ENCODE measurements around the gene ACOT13.
"Not testable (repeated sequence)": the region's sequence is repeated elsewhere in the genome, so short reads cannot be mapped to it uniquely, and the experiment has no call there.

Gene ACOT13

DNA sequence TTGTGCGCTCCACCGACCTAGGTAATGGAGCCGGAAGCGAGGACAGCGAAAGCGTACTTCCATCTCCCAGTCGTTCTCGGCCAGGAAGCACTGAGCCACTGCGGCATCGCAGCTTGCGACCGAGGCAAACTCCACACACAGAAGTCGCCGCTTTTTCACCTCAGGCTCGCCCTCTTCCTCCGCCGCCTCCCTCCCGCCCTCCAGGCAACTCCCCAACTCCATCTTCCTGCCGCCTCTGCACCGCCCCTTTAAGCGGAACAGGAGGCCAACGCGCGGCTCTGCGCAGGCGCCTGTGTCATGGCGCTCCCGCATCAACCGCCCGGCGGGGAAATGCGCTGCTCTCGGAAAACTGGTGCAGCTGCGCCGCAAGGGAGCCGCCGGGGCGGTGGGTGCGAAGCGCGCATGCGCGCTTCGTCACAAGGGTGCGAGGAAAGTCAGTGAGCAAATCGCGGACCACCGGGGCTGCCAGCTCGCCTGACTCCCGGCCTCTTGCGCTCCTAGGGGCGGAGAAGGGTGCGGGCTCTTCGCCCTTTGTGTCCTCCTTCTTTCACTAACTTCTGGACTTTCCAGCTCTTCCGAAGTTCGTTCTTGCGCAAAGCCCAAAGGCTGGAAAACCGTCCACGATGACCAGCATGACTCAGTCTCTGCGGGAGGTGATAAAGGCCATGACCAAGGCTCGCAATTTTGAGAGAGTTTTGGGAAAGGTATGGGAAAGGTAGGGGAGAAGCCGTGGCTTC lies at the start of gene ACOT13, which contains the start of gene TDP2:
TSS of gene ACOT13 (plus strand) at position 437 of the 737 bp plus-strand sequence. CDS start at position 624, 187 bp downstream.
TSS of gene TDP2 (minus strand) at position 259 of the 737 bp plus-strand sequence. CDS start at position 222, 37 bp downstream.
- DNase-seq: peak; percentile 95

DNA sequence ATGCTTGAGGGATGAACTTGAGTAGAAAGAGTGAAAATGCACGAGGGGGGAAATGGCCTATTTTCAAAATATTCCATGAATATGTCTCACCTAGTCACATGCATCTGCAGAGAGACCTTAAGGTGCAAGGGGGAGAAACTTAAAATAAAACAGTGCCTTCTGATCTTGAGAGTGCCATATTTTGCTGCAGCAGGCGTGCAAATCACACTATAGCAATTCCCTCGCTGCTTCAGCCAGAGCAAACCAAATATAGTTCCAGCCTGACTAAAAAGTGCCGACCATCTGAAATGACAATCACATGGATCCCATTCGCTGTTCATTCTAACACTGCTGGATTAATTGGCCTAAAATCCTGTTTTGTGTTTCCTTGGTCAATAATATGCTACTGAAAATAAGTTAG lies 47.2 kb upstream of the ACOT13 start:
- DNase-seq: no peak

DNA sequence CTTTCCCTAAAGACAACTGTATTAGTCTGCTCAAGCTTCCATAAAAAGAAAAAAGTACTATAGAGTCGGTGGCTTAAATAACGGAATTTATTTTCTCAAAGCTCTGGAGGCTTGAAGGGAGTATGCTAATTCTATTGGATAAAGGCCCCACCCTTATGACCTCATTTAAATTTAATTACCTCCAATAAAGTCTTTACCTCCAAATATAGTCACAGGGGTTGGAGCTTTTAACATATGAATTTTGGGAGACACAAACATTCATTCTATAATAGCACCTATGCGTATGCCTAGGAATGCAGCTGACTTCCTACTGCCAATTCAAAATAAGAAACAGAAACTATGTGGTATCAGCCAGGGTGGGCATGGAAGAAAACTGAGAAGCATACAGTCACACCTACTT lies 46.2 kb upstream of the ACOT13 start:
- no peak for DNase-seq

GRCh38 chr6:24621626-24622289 lies 45.1 kb upstream of the ACOT13 start:
- no peak for DNase-seq

DNA sequence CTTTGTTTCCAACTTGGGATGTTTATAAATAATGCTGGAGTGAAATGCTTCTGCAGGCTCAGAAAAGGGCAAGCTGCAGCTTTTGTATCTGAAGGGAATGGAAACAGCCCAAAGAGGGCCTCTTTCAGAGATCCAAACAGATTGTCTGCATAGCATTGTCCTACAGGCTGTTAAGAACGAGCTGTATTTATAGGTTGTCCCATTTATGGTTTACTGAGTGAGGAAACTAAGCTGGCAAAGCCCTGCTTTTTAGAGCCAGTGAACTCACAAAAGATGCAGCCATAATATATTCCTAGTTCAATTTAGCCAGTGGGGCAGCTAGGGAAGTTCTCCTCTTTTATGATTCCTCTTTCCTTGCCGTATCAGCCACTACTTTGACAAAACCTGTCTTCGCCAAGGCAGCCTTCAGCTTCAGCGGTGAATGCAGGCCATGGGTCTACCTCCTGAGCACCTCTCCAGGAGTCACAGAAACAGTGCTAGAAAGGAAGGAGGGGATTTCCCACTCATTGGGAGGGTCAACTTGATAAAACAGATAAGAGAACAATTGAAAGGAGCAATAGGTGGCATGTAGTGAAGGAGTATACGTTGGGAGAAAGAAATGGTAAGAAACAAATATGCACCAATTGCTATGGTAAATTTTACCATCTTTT lies 35.9 kb upstream of the ACOT13 start:
- peak; percentile 46 for DNase-seq

GRCh38 chr6:24631671-24632070 lies 35.2 kb upstream of the ACOT13 start:
- peak; percentile 50 for DNase-seq

DNA sequence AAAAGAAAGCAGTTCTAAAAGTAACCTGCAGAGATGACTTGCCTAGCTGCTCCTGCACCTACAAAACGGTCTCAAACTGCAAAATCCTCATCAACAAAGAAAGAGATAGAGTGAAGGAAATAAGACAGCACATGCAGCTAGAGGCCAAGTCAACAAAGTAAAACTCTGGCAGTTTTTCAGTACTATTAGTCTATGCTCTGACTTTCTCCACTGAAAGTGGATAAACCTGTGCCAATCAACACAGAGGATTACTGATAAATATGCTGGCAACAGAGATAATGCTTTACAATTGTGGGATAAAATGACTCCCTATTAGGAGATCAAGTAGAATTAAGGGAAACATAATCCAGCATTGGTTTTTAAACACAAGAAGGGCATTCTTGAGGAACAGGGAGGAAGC lies 34.3 kb upstream of the ACOT13 start:
- no peak for DNase-seq

GRCh38 chr6:24636681-24637080 lies 30.2 kb upstream of the ACOT13 start:
- no peak for DNase-seq

DNA sequence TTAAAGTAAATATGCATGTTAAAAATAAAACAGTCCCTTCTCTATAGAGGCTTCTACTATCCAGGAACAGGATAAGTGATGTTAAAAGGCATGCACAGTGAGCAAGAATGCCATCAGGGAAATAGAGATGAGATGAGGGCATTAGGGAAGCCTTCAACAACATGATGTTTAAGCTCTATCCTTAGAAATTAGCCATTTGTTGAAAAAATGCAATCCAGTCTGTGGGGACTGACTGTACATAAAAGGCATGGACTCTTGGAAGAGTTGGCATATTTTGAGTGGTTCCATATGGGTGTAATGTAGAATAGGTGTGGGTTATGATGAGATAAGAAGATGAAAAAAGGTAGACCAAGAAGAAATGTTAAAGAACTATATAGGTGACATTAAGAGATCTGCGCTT lies 26.7 kb upstream of the ACOT13 start:
- DNase-seq: no peak

- DNase-seq: not testable (repeated sequence)
Observed at GRCh38 chr6:24640631-24641030, 26.2 kb upstream of the ACOT13 start.

DNA sequence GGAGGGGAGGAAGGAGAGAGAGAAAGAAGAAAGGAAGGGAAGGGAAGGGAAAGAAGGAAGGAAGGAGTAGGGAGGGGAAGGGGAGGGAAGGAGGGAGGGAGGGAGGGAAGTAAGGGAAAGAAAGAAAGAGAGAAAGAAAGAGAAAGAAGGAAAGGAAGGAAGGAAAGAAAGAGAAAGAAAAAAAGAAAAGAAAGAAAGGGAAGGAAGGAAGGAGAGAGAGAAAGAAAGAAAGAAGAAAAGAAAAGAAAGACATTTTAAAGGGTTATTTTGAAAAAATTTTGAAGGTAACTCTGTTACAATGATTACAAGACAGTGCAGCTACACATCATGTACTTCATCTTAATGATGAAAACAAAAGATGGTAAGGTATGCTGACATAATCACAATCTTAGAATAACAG lies 24.8 kb upstream of the ACOT13 start:
- no peak for DNase-seq

DNA sequence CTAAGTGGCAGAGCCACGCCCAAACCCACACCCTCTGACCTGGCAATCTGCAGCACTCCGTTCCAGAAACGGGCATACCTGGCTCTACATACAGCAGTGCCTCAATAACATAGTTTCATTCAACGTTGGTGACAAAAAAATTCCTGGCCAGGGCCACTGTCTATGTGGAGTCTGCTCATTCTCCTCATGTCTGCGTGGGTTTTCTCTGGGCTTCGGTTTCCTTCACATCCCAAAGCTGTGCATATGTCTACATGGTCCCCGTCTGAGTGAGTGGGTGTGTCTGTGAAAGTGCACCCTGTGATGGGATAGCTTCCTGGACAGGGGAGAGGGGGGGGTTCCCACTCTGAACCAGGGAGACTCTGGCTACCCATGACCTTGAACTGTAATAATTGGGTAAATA lies 23.0 kb upstream of the ACOT13 start:
- DNase-seq: no peak

GRCh38 chr6:24644377-24644776 lies 22.5 kb upstream of the ACOT13 start:
- DNase-seq: no peak

- no peak for DNase-seq
Observed at GRCh38 chr6:24646771-24647170, 20.1 kb upstream of the ACOT13 start.

- DNase-seq: no peak
Observed at GRCh38 chr6:24648276-24648675, 18.6 kb upstream of the ACOT13 start.

GRCh38 chr6:24649691-24650090 lies 17.2 kb upstream of the ACOT13 start:
- DNase-seq: no peak

DNA sequence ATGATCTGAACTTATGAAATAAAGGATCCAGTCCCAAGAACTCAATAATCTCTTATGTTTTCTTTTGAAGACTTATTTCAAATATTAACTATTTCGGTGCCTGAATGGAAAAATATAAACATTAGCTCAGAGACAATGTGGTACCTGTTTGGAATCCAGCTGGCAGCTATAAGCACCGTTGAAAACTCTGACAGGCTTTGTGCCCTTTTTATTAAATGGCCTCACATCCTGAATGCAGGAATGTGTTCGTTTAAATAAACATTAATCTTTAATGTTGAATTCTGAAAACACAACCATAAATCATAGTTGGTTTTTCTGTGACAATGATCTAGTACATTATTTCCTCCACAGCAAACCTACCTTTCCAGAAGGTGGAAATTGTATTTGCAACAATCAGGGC lies 16.5 kb upstream of the ACOT13 start:
- DNase-seq: no peak

DNA sequence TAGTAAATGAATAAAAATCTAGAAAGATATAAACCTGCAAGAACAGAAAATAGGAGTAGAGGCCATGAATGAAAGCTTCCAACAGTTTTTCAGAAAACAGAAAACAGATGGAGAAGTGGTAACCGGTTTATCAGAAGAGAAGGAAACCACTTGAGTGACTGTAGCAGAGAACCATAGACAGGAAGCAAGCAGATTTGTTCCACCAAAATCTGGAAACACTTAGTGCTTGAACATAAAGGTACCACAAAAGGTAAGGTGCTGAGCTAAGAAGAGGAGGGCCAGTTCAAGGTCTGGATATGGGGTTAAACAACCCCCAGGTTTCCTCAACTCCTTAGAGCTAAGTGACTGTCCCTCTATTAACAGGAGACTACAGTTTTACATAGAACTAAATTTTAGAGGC lies 11.7 kb upstream of the ACOT13 start:
- no peak for DNase-seq

DNA sequence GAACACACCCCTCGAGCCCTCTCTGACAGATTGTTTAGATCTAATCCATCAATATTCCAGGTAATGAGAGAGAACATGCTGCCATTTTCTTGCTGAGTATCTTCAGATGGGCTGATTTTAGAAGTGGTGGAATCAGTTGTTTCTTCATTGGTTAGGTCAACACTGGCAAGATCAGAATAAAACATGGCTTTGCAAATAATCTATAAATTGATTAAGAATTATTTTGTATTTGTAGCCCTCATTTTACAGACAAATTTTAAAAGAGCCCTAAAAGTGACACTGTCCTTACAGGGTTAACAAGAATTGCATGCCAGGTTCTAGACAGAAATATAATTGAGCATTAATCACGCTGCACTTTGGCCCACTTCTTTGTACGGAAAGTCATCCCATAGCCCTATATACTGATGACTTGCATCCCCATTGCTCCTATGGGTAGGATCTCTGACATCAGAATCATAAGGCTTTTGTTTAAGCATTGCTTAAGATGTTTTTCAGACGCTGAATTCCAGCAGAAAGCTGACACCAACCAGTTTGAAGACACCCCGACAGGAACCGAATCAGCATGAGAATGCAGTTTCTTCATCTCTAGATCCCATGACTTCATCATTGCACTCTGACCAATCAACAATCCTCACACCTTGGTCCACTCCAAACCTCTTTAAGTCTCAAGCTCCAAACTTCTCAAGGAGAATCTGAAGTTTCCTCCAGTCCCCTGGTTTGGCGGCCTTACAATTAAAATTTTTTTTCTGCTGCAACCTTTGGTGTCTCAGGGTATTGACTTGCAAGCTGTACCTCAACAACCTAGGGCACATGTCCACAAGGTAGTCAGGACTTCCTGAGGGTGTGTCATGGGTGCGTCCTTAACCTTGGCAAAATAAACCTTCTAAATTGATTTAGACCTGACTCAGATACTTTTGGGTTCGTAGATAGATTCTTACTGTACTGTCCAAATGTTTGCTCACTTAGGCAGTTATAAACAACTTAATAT lies 8.0 kb upstream of the ACOT13 start:
- DNase-seq: no peak

- DNase-seq: no peak
Observed at GRCh38 chr6:24659561-24659960, 7.3 kb upstream of the ACOT13 start.

GRCh38 chr6:24660105-24660504 lies 6.8 kb upstream of the ACOT13 start:
- no peak for DNase-seq

DNA sequence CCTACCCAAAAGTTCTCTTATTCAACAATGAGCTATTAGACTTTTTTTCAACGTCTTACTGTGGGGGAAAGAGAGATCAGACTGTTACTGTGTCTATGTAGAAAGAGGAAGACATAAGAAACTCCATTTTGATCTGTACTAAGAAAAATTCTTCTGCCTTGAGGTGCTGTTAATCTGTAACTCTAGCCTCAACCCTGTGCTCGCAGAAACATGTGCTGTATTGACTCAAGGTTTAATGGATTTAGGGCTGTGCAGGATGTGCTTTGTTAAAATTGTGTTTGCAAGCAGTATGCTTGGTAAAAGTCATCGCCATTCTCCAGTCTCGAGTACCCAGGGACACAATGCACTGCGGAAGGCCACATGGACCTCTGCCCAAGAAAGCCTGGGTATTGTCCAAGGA lies 5.1 kb upstream of the ACOT13 start:
- DNase-seq: not testable (repeated sequence)

GRCh38 chr6:24662236-24662635 lies 4.6 kb upstream of the ACOT13 start:
- DNase-seq: no peak
